OCI-LY7 (cell line): ENCODE data around the gene EIF4B. TPM values are rescaled to one million over a fixed set of nuclear protein-coding genes. Genes with fewer than 3 reads are reported as not detected.

Experiments
- BruUV-seq: library from RNA; stranded (reverse); fragments of 400-500 nt; replicated peaks from 2 replicates; lab custom pipeline; 2021; lab: Mats Ljungman, UMichigan
- CTCF ChIA-PET: fragments of 300-600 bp; sonication (Branson Sonifier 250); formaldehyde crosslinking; loops from one replicate; lab custom pipeline; 2022; ENCODE audit warnings: antibody characterized with exemption; ENCODE audit not compliant: unreplicated experiment; lab: Charles Lee
- POLR2A ChIA-PET: fragments of 300-600 bp; sonication (Branson Sonifier 250); formaldehyde crosslinking; loops from one replicate; lab custom pipeline; 2022; ENCODE audit warnings: antibody characterized with exemption; lab: Charles Lee
- DNase-seq: peaks from one replicate; pipeline ENCODE4 v3.0.0-alpha.2; 2015; ENCODE audit warnings: low spot score
- H2AFZ ChIP-seq: fragments of 200-600 bp; sonication (generic), shearing (Covaris generic); 2 replicates; pipeline ENCODE4 v1.6.1; 2014; ENCODE audit warnings: mild to moderate bottlenecking, antibody characterized with exemption, low read length, moderate library complexity
- H3K27ac ChIP-seq: fragments of 200-600 bp; sonication (generic); 2 replicates; pipeline ENCODE4 v1.5.1; 2014; ENCODE audit warnings: mixed run types, low read depth, mild to moderate bottlenecking, moderate library complexity, low read length, inconsistent platforms; ENCODE audit not compliant: poor library complexity, severe bottlenecking
- H3K36me3 ChIP-seq: fragments of 200-600 bp; sonication (generic); 2 replicates; pipeline ENCODE4 v1.6.1; 2014; ENCODE audit warnings: mild to moderate bottlenecking, antibody characterized with exemption, low read length, moderate library complexity, mixed read lengths; ENCODE audit not compliant: insufficient read depth
- H3K4me1 ChIP-seq: fragments of 200-600 bp; sonication (generic); 2 replicates; pipeline ENCODE4 v1.5.1; 2014; ENCODE audit warnings: mild to moderate bottlenecking, low read length; ENCODE audit not compliant: insufficient read depth, poor library complexity, severe bottlenecking
- H3K4me2 ChIP-seq: fragments of 200-600 bp; sonication (generic); 2 replicates; pipeline ENCODE4 v1.6.1; 2014; ENCODE audit warnings: mild to moderate bottlenecking, low read length
- H3K4me3 ChIP-seq: fragments of 200-600 bp; sonication (generic); 2 replicates; pipeline ENCODE4 v1.5.1; 2014; ENCODE audit warnings: mild to moderate bottlenecking, low read depth, low read length; ENCODE audit not compliant: poor library complexity, severe bottlenecking
- H3K79me2 ChIP-seq: fragments of 200-600 bp; sonication (generic); 2 replicates; pipeline ENCODE4 v1.6.1; 2016; ENCODE audit warnings: low read depth, mild to moderate bottlenecking, low read length, moderate library complexity, mixed read lengths; ENCODE audit not compliant: insufficient read depth
- H3K9me2 ChIP-seq: fragments of 200-600 bp; sonication (generic); 2 replicates; pipeline ENCODE4 v1.6.1; 2016; ENCODE audit warnings: mild to moderate bottlenecking, low read length, mixed read lengths; ENCODE audit not compliant: insufficient read depth
- H3K9me3 ChIP-seq: fragments of 200-600 bp; sonication (generic); 2 replicates; pipeline ENCODE4 v1.6.1; 2014; ENCODE audit warnings: mild to moderate bottlenecking, mixed run types, low read length, mixed read lengths
- H4K20me1 ChIP-seq: fragments of 200-600 bp; sonication (generic); 2 replicates; pipeline ENCODE4 v1.6.1; 2014; ENCODE audit warnings: mild to moderate bottlenecking, antibody characterized with exemption, low read length, moderate library complexity, mixed read lengths; ENCODE audit not compliant: insufficient read depth
- CTCF ChIP-seq: fragments of 200-600 bp; sonication (generic); conservative IDR thresholded peaks from 2 replicates; pipeline ENCODE4 v1.5.1; 2014; ENCODE audit warnings: mild to moderate bottlenecking, antibody characterized with exemption, low read length, moderate library complexity, mixed read lengths
- EZH2phosphoT487 ChIP-seq: fragments of 200-600 bp; sonication (generic); IDR thresholded peaks from 2 replicates; pipeline ENCODE4 v1.6.1; 2018; ENCODE audit warnings: low read depth, borderline replicate concordance, mild to moderate bottlenecking, mixed run types, antibody characterized with exemption, low read length, moderate library complexity, mixed read lengths
- intact Hi-C: fragments of 100-400 bp; cut with micrococcal nuclease; formaldehyde crosslinking; loops from one replicate; pipeline ENCODE4 v1.10.0; 2022; ENCODE audit not compliant: unreplicated experiment
- total RNA-seq, 2 experiments: library from RNA; depleted of rRNA in 1 of 2; stranded (reverse); fragments of >200 nt in 1 of 2; shearing (Covaris generic) in 1 of 2; gene quantifications; 2 replicates each; pipeline ENCODE4 v1.2.3, GENCODE V29; 2014 to 2022

Gene EIF4B
- total RNA-seq, 2 experiments from 2014 or later = 645 to 745 TPM

DNA sequence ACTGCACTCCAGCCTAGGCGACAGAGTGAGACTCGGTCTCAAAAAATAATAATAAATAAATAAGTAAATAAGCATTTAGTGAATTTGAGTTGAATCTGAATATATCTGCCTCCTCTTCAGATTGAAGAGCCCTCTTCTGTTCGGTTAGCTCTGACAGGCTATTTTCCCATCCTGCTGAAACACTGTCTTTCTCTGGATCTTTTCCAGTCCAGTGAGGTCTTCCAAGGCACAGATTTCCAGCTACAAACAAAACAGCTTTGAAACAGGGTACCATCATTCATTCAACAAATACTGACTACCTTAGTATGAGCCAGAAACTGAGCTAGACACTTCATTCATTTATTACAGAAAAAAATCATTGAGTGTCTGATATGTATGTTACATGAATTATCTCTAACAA, 80.1 kb downstream of the EIF4B start:
- H3K4me1 ChIP-seq = no peaks in the 10 kb centered on the region
- no peak for TF ChIP-seq EZH2phosphoT487
- no peak for TF ChIP-seq CTCF
- intact Hi-C loops = no loop called here

DNA sequence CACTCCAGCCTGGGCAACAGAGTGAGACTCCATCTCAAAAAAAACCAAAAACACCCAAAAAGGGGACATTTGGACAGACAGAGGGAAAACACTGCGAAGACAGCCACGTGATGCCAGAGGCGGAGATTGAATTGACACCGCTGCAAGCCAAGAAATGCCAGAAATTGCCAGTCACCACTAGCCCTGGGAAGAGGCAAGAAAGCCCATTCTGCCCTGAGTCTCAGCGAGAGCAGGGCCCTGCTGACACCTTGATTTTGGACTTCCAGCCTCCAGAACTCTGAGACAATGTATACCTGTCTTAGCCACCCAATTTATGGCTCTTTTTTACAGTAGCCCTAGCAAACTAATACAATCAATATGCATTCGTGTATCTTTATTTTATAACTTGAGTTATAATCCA, 83.8 kb downstream of the EIF4B start:
- Histone ChIP-seq H2AFZ (no peak overlapping the region), H4K20me1 (no peaks in the 10 kb centered on the region), H3K27ac (no peak overlapping the region), H3K36me3 (no peaks in the 10 kb centered on the region), H3K9me2 (no peaks in the 10 kb centered on the region), H3K9me3 (no peaks in the 10 kb centered on the region), H3K4me2 (no peak overlapping the region), H3K4me1 (no peaks in the 10 kb centered on the region), H3K79me2 (no peaks in the 10 kb centered on the region), H3K4me3 (no peak overlapping the region)
- TF ChIP-seq CTCF (no peak), EZH2phosphoT487 (no peak)
- intact Hi-C loops = no loop called here
- BruUV-seq = no TSS peak
- ChIA-PET POLR2A (no interaction called here), CTCF (no interaction called here)
- DNase-seq = no peak

More for the DNA sequence above, 80.1 kb downstream of the EIF4B start:
- Histone ChIP-seq H3K27ac (no peak overlapping the region), H3K9me2 (no peaks in the 10 kb centered on the region), H3K36me3 (no peaks in the 10 kb centered on the region), H3K4me2 (no peak overlapping the region), H2AFZ (no peak overlapping the region), H3K9me3 (no peaks in the 10 kb centered on the region), H3K4me3 (no peak overlapping the region), H4K20me1 (no peaks in the 10 kb centered on the region), H3K79me2 (no peaks in the 10 kb centered on the region)
- POLR2A ChIA-PET = no interaction called here
- no peak for DNase-seq
- CTCF ChIA-PET = interaction anchor here (1.0 kb wide), 1 partner anchor 16 kb away, joined by 4 read pairs; the partner anchor contains the start of gene SOAT2
- no TSS peak for BruUV-seq

DNA sequence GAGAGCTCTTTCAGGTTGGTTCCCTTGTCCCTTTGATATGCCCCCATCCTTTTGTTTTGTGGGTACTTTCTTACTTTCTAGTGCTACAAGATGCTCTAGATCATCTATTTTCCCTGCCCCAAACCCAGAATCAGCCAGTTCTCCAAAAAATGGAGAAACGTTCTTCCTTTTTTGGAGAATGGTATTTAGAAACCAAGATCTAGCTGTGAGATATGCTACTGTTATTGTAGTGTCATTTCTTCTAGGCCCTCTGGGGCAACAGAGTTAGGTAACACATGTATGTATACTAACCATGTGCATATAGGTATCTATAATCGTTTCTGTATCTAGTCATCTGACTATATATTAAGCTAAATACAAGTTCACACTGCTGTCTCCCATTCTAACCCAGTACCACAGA, 84.3 kb downstream of the EIF4B start:
- intact Hi-C loops = no loop called here
- Histone ChIP-seq H3K27ac (no peak overlapping the region), H3K9me2 (no peaks in the 10 kb centered on the region), H4K20me1 (no peaks in the 10 kb centered on the region), H3K36me3 (no peaks in the 10 kb centered on the region), H3K4me3 (no peak overlapping the region), H3K4me2 (no peak overlapping the region), H3K9me3 (no peaks in the 10 kb centered on the region), H3K79me2 (no peaks in the 10 kb centered on the region), H3K4me1 (no peaks in the 10 kb centered on the region), H2AFZ (no peak overlapping the region)
- ChIA-PET POLR2A (no interaction called here), CTCF (interaction anchor here (0.5 kb wide), 1 partner anchor 12 kb away, joined by 3 read pairs; no protein-coding TSS in a partner anchor)
- BruUV-seq = no TSS peak
- TF ChIP-seq CTCF = no peak
- TF ChIP-seq EZH2phosphoT487 = no peak
- no peak for DNase-seq
